ENCODE data around the gene JUND.
"Not testable (repeated sequence)": the region's sequence is repeated elsewhere in the genome, so short reads cannot be mapped to it uniquely, and the experiment has no call there.

The JUND gene
- 133 to 2,649 reads per million in 2 donors for total RNA-seq

- peak; percentile 97 for DNase-seq
Measured at GRCh38 chr19:18281082-18282020, at the start of gene JUND. JUND (minus strand) TSS chr19:18281622; CDS start chr19:18281484, 138 bp downstream.

- DNase-seq: no peak
Measured at GRCh38 chr19:18330868-18331267, 49.4 kb upstream of the JUND start.

DNA sequence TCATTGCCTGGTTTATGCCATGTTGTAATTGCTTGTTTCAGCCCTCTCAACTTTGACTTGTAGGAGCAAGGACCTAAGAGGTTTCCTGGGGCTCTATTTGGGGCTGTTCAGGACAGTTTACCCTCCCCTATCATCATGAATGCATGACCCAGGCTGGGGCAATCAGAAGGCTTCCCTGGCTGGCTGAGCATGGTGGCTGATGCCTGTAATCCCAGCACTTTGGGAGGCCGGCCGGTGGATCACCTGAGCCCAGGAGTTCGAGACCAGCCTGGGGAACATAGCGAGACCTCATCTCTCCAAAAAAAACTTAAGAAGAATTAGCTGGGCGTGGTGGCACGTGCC, 47.6 kb upstream of the JUND start:
- no peak for DNase-seq

DNA sequence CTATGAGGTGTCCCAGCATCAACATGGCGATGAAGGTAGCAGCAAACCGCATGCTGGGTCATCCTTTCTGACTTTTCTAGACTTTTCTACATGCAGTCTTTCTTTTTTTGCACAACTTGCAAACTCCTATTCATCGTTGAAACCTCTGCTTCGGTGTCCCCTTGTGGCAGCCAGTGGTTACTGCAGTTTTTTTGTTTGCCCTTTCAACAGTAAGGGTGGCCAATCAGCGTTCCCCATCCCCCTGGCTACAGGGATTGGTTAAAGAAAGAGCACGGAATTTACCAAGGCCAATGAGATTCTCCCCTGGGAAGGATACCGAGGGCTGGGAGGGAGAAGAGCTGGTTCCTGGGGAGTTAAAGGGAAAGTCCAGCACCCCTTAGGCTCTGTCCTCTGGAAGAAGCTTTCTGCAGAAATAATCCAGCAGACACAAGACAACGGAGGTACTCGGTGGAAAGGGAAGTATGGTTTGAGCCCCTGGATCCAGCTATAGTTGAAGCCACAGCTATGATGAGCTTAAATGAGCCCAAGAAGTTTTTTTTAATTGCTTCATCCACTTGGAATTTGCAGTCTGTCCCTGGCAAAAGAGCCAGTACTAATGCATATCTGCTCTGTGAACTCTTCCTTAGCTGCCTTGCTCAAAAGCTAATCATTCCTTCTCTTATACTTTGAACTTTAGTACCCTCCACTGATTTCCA, 47.1 kb upstream of the JUND start:
- DNase-seq: peak; percentile 72

DNA sequence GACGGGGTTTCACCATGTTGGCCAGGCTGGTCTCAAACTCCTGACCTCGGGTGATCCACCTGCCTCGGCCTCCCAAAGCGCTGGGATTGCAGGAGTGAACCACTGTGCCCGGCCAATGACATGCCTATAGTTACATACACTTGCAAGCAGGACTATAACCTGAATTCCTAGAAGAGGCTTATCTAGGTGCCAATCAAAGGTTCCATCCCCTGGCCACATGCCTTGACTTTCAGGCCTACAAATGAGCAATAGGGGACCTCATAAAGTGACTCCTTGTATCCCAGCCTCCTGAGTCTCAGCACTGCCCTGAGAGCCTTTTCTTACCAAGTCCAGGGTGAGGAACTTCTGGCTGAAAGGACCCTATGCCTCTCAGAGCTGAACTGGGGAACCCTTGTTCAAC, 45.4 kb upstream of the JUND start:
- no peak for DNase-seq

- DNase-seq: not testable (repeated sequence)
Measured at GRCh38 chr19:18324373-18324731, 42.9 kb upstream of the JUND start.

- peak; percentile 98 for DNase-seq
Measured at GRCh38 chr19:18322759-18323460, 41.5 kb upstream of the JUND start, which contains the start of gene LSM4. LSM4 (minus strand) TSS chr19:18323076; CDS start chr19:18323020, 56 bp downstream.

GRCh38 chr19:18322318-18322758, 40.9 kb upstream of the JUND start:
- no peak for DNase-seq

DNA sequence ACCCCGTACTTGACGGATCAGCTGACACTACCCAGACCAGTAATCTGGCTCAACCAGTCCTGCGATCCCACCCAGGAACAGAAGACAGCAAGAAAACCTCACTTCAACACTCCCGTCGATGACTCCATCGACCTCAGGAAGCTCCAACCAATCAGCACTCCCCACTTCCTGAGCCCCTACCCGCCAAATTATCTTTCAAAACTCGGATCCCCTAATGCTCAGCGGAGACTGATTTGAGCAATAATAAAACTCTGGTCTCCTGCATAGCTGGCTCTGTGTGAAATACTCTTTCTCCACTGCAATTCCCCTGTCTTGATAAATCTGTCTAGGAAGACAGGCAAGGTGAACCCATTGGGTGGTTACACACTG, 40.3 kb upstream of the JUND start:
- no peak for DNase-seq

DNA sequence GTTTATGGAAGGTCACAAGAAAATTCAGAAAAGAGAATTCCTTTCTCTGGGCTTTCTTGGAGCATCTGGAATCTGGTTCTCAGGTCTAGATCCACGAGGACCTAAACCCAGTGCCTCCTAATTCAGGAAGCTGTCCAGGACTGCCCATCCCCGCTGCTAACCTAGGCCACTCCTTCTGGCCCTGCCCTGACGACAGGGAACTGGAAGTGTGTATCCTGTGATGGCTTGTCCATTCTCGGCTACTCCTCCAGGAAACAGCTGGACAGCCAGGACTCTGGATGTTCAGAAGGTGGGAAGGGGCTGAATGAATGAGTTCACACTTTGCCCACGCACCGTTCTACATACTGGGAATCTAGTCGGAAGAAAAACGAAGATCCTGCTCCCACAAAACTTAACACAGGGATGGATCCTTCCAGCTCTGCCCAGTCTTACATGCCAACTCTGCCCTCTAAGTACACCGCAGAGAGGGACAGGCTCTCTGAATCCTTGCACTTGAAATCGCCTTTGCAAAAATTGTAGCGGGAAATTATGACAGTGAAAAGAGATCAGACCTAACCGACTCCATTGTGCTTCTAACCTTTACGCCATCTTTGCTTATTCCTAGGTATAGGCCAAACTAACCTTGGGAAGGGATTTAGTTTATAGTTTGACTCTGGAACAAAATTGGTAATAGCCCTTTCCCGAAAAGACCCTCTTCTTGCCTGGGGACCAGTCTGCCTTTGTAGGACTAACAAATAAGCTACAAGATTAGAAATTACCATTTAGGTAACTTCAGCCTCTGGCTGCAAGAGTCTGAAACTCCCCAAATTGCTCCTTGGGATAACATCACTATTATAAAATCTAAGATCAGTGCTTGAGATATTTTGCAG, 39.7 kb upstream of the JUND start:
- no peak for DNase-seq

DNA sequence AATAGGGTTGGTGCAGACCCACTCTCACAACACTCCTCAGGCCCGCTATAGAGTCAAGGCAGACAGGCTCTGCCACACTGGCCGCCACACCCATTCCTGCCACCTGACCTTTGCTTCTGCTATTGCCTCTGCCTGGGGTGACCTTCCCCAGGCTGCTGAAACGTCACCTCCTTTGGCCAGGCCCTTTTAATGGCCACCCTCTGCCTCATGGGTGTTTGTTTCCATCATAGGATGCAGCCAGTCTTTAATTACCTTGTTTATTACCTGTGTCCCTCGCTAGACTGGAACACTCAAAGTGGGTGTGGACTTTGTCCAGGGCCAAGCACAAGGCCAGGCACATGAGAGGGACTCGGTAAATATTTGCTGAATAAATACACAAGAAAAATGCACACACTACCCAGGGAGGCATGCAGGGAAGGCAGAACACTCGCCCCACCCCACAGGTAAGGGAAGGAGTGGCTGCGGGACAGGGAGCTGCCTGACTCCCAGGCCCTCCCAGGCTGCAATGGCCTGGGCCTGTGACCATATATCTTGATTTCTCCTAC, 38.2 kb upstream of the JUND start:
- no peak for DNase-seq

DNA sequence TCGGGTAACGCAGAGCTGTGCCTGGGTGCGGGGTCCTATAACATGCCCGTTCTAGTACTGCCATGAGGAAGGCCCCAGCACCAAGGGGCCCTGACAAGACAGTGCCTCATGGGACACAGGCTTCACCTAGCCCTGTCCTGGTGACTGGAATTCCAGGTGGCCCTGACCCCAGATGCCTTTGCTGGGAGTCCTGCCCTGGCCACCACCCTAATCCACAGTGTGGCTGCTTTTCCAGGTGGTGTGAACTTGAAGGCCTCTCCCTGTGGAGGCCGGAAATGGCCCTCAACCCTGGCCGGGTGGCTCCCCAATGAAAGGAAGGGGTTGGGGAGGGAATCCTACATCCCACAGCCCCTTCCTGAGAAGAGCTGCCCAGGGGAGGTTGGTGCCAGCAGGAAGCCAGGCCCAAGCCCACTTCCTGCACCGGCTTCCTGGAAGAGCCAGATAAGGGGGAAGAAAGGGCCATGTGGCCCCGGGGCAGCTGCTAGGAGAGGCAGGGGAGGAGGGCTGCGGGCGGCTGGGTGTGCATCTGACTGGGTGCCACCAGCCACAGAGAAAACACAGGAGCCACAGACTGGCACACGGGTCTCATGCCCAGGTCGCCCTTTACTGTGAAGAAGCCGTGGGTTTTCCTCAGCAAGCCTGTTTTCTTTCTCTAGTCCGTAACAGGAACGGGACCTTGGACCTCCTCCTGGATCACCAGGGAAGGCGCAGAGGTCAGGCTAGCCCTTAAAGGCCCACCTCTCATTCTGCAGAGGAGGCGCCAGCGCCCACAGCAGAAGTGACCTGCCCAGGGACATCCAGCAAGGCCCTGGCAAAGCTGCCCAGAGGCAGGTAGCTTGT, 36.8 kb upstream of the JUND start:
- peak; percentile 38 for DNase-seq

DNA sequence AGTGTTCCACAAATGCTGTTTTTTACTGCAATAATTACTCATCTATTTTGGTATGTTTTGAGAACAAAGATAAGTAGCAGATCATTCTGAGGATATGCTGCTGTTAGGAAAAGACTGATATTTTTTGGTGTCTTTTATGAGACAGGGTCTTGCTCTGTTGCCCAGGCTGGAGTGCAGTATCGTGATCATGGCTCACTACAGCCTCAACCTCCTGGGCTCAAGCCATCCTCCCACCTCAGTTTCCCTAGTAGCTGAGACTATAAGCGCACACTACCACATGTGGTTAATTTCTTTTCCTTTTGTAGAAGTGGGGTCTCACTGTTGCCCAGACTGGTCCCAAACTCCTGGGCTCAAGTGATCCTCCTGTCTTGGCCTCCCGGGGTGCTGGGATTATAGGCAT, 32.0 kb upstream of the JUND start:
- DNase-seq: no peak

- no peak for DNase-seq
Measured at GRCh38 chr19:18312092-18312534, 30.7 kb upstream of the JUND start.

GRCh38 chr19:18311502-18312091, 30.2 kb upstream of the JUND start:
- DNase-seq: no peak

GRCh38 chr19:18310966-18311365, 29.5 kb upstream of the JUND start:
- DNase-seq: no peak

DNA sequence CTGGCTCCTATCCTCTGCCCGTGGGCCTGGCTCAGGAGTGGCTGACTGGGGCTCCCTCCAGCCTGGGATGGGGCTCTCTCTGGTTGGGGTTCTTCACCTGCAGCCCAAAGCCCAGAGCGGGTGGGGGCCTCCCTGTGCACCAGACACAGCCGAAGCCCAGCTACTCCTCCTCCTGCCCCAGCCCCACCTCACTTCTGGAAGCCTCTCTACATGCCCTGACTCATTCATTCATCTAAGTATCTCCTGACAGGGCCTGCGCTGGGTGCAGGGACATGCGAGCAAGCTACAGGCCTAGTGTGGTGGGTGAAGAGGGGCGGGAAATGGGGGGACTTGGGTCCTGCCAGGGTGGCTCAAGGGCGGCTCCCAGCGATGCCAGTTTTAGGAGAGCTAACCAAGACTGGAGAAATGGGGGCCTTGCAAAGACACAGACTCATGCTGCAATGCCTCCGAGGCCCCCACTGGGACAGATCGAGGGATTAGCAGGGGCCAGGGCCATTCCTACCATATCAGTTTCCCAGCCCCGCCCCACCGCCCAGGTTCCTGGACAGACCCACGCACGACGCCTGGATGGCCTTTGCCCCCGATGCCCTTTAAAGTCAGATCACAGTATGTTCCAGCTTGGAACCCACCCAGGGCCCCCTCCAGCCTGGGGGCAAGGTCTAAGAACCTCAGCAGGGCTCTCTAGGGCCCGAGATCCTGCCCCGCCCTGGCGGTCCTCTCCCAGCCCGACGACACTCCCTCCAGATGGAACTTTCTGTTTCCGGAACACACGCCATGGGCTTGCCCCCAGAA, 28.9 kb upstream of the JUND start:
- no peak for DNase-seq

DNA sequence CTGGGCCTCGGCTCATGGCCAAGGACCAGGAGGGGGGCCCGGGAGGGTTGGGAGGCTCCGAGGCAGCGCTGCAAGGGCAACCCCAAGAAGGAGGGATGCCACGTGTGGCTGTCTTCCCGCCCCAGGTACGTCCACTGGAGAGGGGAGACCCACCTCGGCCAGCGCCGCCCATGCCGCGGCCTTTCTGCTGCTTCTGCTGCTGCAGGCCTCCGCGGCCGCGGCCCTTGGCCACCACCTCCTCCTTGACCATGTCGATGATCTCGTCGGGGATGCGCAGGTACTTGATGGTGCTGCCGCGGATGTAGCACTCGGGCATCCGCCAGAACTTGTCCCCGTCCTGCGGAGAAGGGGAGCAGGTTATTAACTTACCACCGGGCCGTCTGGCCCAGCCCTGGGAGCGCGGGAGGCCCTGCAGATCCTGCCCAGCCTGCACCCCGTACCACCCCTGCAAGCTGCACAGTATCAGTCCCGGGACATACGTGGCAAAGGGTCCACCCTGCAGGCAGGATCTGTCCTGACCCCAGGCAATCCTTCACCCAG, 28.2 kb upstream of the JUND start:
- DNase-seq: no peak

DNA sequence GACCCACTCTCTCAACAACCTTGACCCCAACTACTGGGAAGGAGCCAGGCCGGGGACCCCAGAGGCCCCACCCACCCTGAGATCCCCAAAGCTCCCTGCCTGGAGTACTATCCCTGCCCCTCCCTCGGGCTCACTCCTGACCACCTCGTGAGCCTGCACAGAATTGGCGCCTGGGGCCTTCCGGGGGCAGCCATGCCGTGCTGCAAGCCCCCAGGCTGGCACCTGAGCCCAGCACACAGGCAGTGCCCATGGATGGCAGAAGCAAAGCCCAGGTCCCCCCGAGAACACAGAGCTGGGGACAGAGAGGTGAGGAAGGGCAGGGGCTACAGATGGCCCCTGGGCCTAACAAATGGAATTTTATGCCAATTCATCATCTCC, 27.5 kb upstream of the JUND start:
- no peak for DNase-seq
